B cell (primary cell): ENCODE results near the gene LRRC37A3. TPM values are rescaled to one million over a fixed set of nuclear protein-coding genes. Genes with fewer than 3 reads are reported as not detected.
"Not testable (repeated sequence)": the region's sequence is repeated elsewhere in the genome, so short reads cannot be mapped to it uniquely, and the experiment has no call there.

Experiments used
- ATAC-seq: fragments of 200-7000 bp; cut with Tn5 transposase; one replicate; pipeline ENCODE4 v1.10.0; 2021; ENCODE audit warnings: low read depth, mild to moderate bottlenecking, moderate number of reproducible peaks, moderate library complexity
- CTCF ChIA-PET: fragments of 350-600 bp; sonication (Branson Sonifier 250); formaldehyde crosslinking; loops from one replicate; lab custom pipeline; 2021; ENCODE audit warnings: antibody characterized with exemption, inconsistent platforms; lab: Charles Lee
- POLR2A ChIA-PET: fragments of 350-600 bp; sonication (Branson Sonifier 250); formaldehyde crosslinking; loops from one replicate; lab custom pipeline; 2021; ENCODE audit warnings: antibody characterized with exemption; lab: Charles Lee
- DNase-seq: peaks from one replicate; pipeline ENCODE4 v3.0.0; 2013
- H2AFZ ChIP-seq: 2 replicates; pipeline ENCODE4 v1.6.1; 2012; ENCODE audit warnings: mild to moderate bottlenecking, low read depth, low read length; ENCODE audit not compliant: insufficient read depth, poor library complexity, severe bottlenecking
- H3K27ac ChIP-seq, 2 donors: 1 replicate in 1 of 2; 2 replicates in 1 of 2; pipeline ENCODE4 v1.5.1; 2012 to 2013; ENCODE audit warnings: low read length in 2 of 2, mild to moderate bottlenecking in 2 of 2, moderate library complexity in 1 of 2
- H3K27me3 ChIP-seq, 4 experiments: fragments of 200-600 bp in 1 of 4; sonication (generic) in 1 of 4; replicated peaks in 1 of 4; 1 replicate in 2 of 4; 2 replicates in 2 of 4; pipeline versions ENCODE4 v1.6.1 to v1.7.0; 2013 to 2016; ENCODE audit warnings: low read length in 3 of 4, mild to moderate bottlenecking in 2 of 4, mixed read lengths in 1 of 4, moderate library complexity in 1 of 4; ENCODE audit not compliant: insufficient read depth in 4 of 4, control insufficient read depth in 3 of 4; ENCODE audit errors: control extremely low read depth in 1 of 4
- H3K36me3 ChIP-seq, 2 experiments: replicated peaks in 1 of 2; 1 replicate in 1 of 2; 2 replicates in 1 of 2; pipeline versions ENCODE4 v1.6.1 to v1.7.1; 2013; ENCODE audit warnings: low read length in 1 of 2; ENCODE audit not compliant: insufficient read depth in 2 of 2, control insufficient read depth in 1 of 2; ENCODE audit errors: control extremely low read depth in 1 of 2, extremely low read depth in 1 of 2
- H3K4me1 ChIP-seq, 2 donors: fragments of 200-600 bp in 1 of 2; sonication (generic) in 1 of 2; 1 replicate in 1 of 2; 2 replicates in 1 of 2; pipeline versions ENCODE4 v1.5.1 to v1.6.1; 2013 to 2017; ENCODE audit warnings: low read length in 2 of 2; ENCODE audit not compliant: control insufficient read depth in 2 of 2, insufficient read depth in 2 of 2
- H3K4me2 ChIP-seq: replicated peaks from 2 replicates; pipeline ENCODE3; 2012; ENCODE audit warnings: mild to moderate bottlenecking, low read depth, low read length; ENCODE audit not compliant: poor library complexity, severe bottlenecking
- H3K4me3 ChIP-seq, 5 experiments: fragments of 200-600 bp in 1 of 5; sonication (generic) in 1 of 5; 1 replicate in 3 of 5; 2 replicates in 2 of 5; pipeline versions ENCODE4 v1.5.1 to v1.7.0; 2011 to 2016; ENCODE audit warnings: low read length in 4 of 5, mild to moderate bottlenecking in 4 of 5, low read depth in 2 of 5, control low read depth in 1 of 5, moderate library complexity in 1 of 5; ENCODE audit not compliant: insufficient read depth in 1 of 5; ENCODE audit errors: control extremely low read depth in 1 of 5, extremely low read depth in 1 of 5
- H3K79me2 ChIP-seq: fragments of 200-600 bp; sonication (generic); one replicate; pipeline ENCODE4 v1.6.0; 2016; ENCODE audit warnings: low read length; ENCODE audit not compliant: control insufficient read depth, insufficient read depth
- H3K9ac ChIP-seq: fragments of 200-600 bp; sonication (generic); 2 replicates; pipeline ENCODE4 v1.6.1; 2017; ENCODE audit warnings: mild to moderate bottlenecking, low read length, moderate library complexity
- H3K9me3 ChIP-seq, 3 donors: one replicate each; pipeline versions ENCODE4 v1.6.1 to v1.7.1; 2013; ENCODE audit warnings: low read length in 2 of 3; ENCODE audit not compliant: control insufficient read depth in 2 of 3, insufficient read depth in 1 of 3; ENCODE audit errors: control extremely low read depth in 1 of 3
- H4K20me1 ChIP-seq: 2 replicates; pipeline ENCODE4 v1.6.0; 2012; ENCODE audit warnings: mild to moderate bottlenecking, low read length; ENCODE audit not compliant: insufficient read depth, control insufficient read depth, poor library complexity, severe bottlenecking
- H3K27ac Mint-ChIP-seq: one replicate; pipeline ENCODE4 v1.8.0; 2021; ENCODE audit warnings: mixed read lengths
- H3K27me3 Mint-ChIP-seq: one replicate; pipeline ENCODE4 v1.8.0; 2021; ENCODE audit warnings: mixed read lengths
- H3K4me1 Mint-ChIP-seq: one replicate; pipeline ENCODE4 v1.8.0; 2021; ENCODE audit warnings: mixed read lengths
- H3K4me3 Mint-ChIP-seq: one replicate; pipeline ENCODE4 v1.8.0; 2021; ENCODE audit warnings: mixed read lengths
- H3K9me3 Mint-ChIP-seq: one replicate; pipeline ENCODE4 v1.8.0; 2022; ENCODE audit warnings: mixed read lengths; ENCODE audit not compliant: insufficient read depth
- CTCF ChIP-seq: fragments of 200-600 bp; IDR thresholded peaks from one replicate; pipeline ENCODE4 v1.8.0; 2022; ENCODE audit warnings: antibody characterized with exemption, mild to moderate bottlenecking
- WGBS: methylation state at CpG from one replicate; pipeline ENCODE4 v1.1.5; 2013; ENCODE audit warnings: missing lambda C conversion rate; ENCODE audit not compliant: insufficient coverage; 5-methylcytosine and 5-hydroxymethylcytosine counted together
- intact Hi-C: fragments of 100-400 bp; cut with micrococcal nuclease; formaldehyde crosslinking; loops from one replicate; pipeline ENCODE4 v1.10.0; 2022
- polyA plus RNA-seq: library from polyadenylated mRNA; depleted of rRNA; stranded (reverse); fragments of >200 nt; gene quantifications from 2 replicates; pipeline ENCODE4 v1.2.3, GENCODE V29; 2012
- total RNA-seq, 2 donors: library from RNA; stranded (reverse); fragments of 120-200 nt in 1 of 2; gene quantifications; 1 replicate in 1 of 2; 2 replicates in 1 of 2; pipeline versions ENCODE4 v1.2.3 to v1.2.4, GENCODE V29; 2013 to 2022

Gene LRRC37A3
- total and polyA plus RNA-seq, 2 donors (not counting 1 experiment from before 2014, with no cell fraction given), result 5.3 to 67.2 TPM

- TF ChIP-seq CTCF, result peak; percentile 48
- H3K4me1 Mint-ChIP-seq, result peaks cover 75% of the 10 kb centered on the region
- Histone ChIP-seq H3K4me3 (peak overlapping the region; percentile 15 to 44 (median 24)), H3K9ac (peak overlapping the region; percentile 30), H3K27ac (peak overlapping the region; percentile 73 to 74), H3K4me2 (peak overlapping the region; percentile 60), H3K4me1 (peaks cover 55 to 63% of the 10 kb centered on the region in 2 donors), H2AFZ (peak overlapping the region; percentile 47)
- intact Hi-C loops, result loop anchor here (1.0 to 10.0 kb wide), 2 partner anchors 9 to 51 kb away; partner anchors contain the start of gene LRRC37A3
- not testable (repeated sequence) for H3K79me2 ChIP-seq, H3K27me3 Mint-ChIP-seq, H3K9me3 Mint-ChIP-seq, H3K9me3 ChIP-seq, H4K20me1 ChIP-seq, H3K27me3 ChIP-seq, H3K36me3 ChIP-seq
- CTCF ChIA-PET, result interaction anchor here (0.9 to 8.7 kb wide), 6 partner anchors 9 to 174 kb away, joined by 3 to 79 read pairs (median 6); partner anchors contain the start of gene RGS9
- DNase-seq, result peak; percentile 95
- POLR2A ChIA-PET, result interaction anchor here (0.6 to 1.7 kb wide), 6 partner anchors 9 to 135 kb away, joined by 3 to 10 read pairs (median 4); partner anchors contain the start of genes GNA13 and LRRC37A3
- 0% methylated on average over 30 of the region's 35 CpGs for WGBS
- peak overlapping the region; percentile 86 for H3K27ac Mint-ChIP-seq
- ATAC-seq, result peak; percentile 92
- H3K4me3 Mint-ChIP-seq, result peak overlapping the region; percentile 67
Observed at GRCh38 chr17:64965873-64966287, 46.6 kb upstream of the LRRC37A3 start.

GRCh38 chr17:64965256-64965872 lies 46.1 kb upstream of the LRRC37A3 start:
- H3K9me3 ChIP-seq, H3K9me3 Mint-ChIP-seq, H3K4me3 ChIP-seq, H3K9ac ChIP-seq, H2AFZ ChIP-seq, H3K27me3 ChIP-seq, H3K27me3 Mint-ChIP-seq, H3K79me2 ChIP-seq, ATAC-seq, H4K20me1 ChIP-seq, H3K36me3 ChIP-seq: not testable (repeated sequence)
- peak; percentile 60 for DNase-seq
- Mint-ChIP-seq H3K4me1 (peaks cover 73% of the 10 kb centered on the region), H3K27ac (peak overlapping the region; percentile 86), H3K4me3 (peak overlapping the region; percentile 67)
- H3K4me2 ChIP-seq, result peak overlapping the region; percentile 51
- peak overlapping the region in 1 of 2 donors; percentile 50 for H3K27ac ChIP-seq
- POLR2A ChIA-PET, result interaction anchor here (0.6 to 1.7 kb wide), 7 partner anchors 10 to 136 kb away, joined by 3 to 10 read pairs (median 4); partner anchors contain the start of genes GNA13 and LRRC37A3
- CTCF ChIA-PET, result interaction anchor here (0.8 to 8.7 kb wide), 7 partner anchors 9 to 174 kb away, joined by 3 to 79 read pairs (median 4); partner anchors contain the start of gene RGS9
- WGBS, result no CpG with 5 or more reads among the region's 14 CpGs
- intact Hi-C loops, result loop anchor here (10.0 kb wide), 1 partner anchor 51 kb away; the partner anchor contains the start of gene LRRC37A3
- peaks cover 53 to 63% of the 10 kb centered on the region in 2 donors for H3K4me1 ChIP-seq
